ENCODE measurements around the gene ARHGAP45. TPM values are rescaled to one million over a fixed set of nuclear protein-coding genes. Genes with fewer than 3 reads are reported as not detected.
A peak's percentile ranks its signal among the peaks of the same experiment; 100 is the strongest.

The ARHGAP45 gene
- total and polyA plus RNA-seq, 4 donors: 7.4 to 38.6 (median 18.5) TPM

- intact Hi-C loops (cut with DNase I): loop anchor here in 1 of 2 donors (10.0 kb wide), 1 partner anchor 199 kb away; the partner anchor contains the start of genes MED16 and RNU6-9
- Histone ChIP-seq H3K36me3 (ENCODE audit: control insufficient read depth in 1 of 2, insufficient read depth in 2 of 2, low read length in 1 of 2) (peaks cover 2 to 4% of the 10 kb centered on the region in 2 donors), H3K4me3 (ENCODE audit: low read length in 2 of 2) (peak overlapping the region in 1 of 2 donors; percentile 82), H3K27me3 (ENCODE audit: control insufficient read depth in 1 of 2, insufficient read depth in 2 of 2, low read length in 1 of 2) (no peaks in the 10 kb centered on the region), H3K4me1 (ENCODE audit: control insufficient read depth in 1 of 2, insufficient read depth in 2 of 2, low read length in 2 of 2) (no peaks in the 10 kb centered on the region), H3K27ac (ENCODE audit: low read depth in 1 of 2, low read length in 2 of 2) (no peak overlapping the region), H3K9me3 (ENCODE audit: control insufficient read depth, low read length) (no peaks in the 10 kb centered on the region)
- no peak for DNase-seq
- whole genome bisulfite sequencing, 2 donors: 69 to 71% methylated on average over 32 of the region's 32 CpGs
- ATAC-seq (ENCODE audit: low FRiP score): no peak
These were observed 27.0 kb downstream of the ARHGAP45 start for GRCh38 chr19:1093811-1094553.

GRCh38 chr19:1094655-1094977 is 27.6 kb downstream of the ARHGAP45 start:
- 1% methylated on average over 16 to 19 of the region's 19 CpGs for WGBS, 2 donors
- intact Hi-C loops (cut with DNase I): loop anchor here in 1 of 2 donors (10.0 kb wide), 1 partner anchor 200 kb away; the partner anchor contains the start of genes MED16 and RNU6-9
- Histone ChIP-seq H3K4me1 (ENCODE audit: control insufficient read depth in 1 of 2, insufficient read depth in 2 of 2, low read length in 2 of 2) (no peaks in the 10 kb centered on the region), H3K27me3 (ENCODE audit: control insufficient read depth in 1 of 2, insufficient read depth in 2 of 2, low read length in 1 of 2) (no peaks in the 10 kb centered on the region), H3K27ac (ENCODE audit: low read depth in 1 of 2, low read length in 2 of 2) (no peak overlapping the region), H3K36me3 (ENCODE audit: control insufficient read depth in 1 of 2, insufficient read depth in 2 of 2, low read length in 1 of 2) (peaks cover 2 to 4% of the 10 kb centered on the region in 2 donors), H3K4me3 (ENCODE audit: low read length in 2 of 2) (peak overlapping the region; percentile 81 to 82), H3K9me3 (ENCODE audit: control insufficient read depth, low read length) (no peaks in the 10 kb centered on the region)
- no peak for DNase-seq
- no peak for ATAC-seq (ENCODE audit: low FRiP score)

- no peaks in the 10 kb centered on the region for H3K4me1 ChIP-seq (ENCODE audit: control insufficient read depth in 1 of 2, insufficient read depth in 2 of 2, low read length in 2 of 2)
- DNase-seq (peak; percentile 99), ATAC-seq (ENCODE audit: low FRiP score) (peak; percentile 97)
- peaks cover 2 to 4% of the 10 kb centered on the region in 2 donors for H3K36me3 ChIP-seq (ENCODE audit: control insufficient read depth in 1 of 2, insufficient read depth in 2 of 2, low read length in 1 of 2)
- intact Hi-C loops (cut with DNase I): loop anchor here (5.0 to 10.0 kb wide), 2 partner anchors 53 to 200 kb away; partner anchors contain the start of genes ABCA7 (in 2 of the 2), MED16 (in 1 of the 2) and RNU6-9 (in 1 of the 2)
- H3K27ac ChIP-seq (ENCODE audit: low read depth in 1 of 2, low read length in 2 of 2): no peak within 1 kb of the TSS
- no peaks in the 10 kb centered on the region for H3K27me3 ChIP-seq (ENCODE audit: control insufficient read depth in 1 of 2, insufficient read depth in 2 of 2, low read length in 1 of 2)
- no peaks in the 10 kb centered on the region for H3K9me3 ChIP-seq (ENCODE audit: control insufficient read depth, low read length)
- H3K4me3 ChIP-seq (ENCODE audit: low read length in 2 of 2): peak within 1 kb of the TSS; percentile 81 to 82
- WGBS, 2 donors: 0 to 1% methylated on average over 61 to 81 of the region's 81 CpGs
These were observed 28.2 kb downstream of the ARHGAP45 start, which contains the start of gene POLR2E for GRCh38 chr19:1094978-1095701. Gene POLR2E, minus strand, starts transcription at chr19:1095375. Its CDS starts 60 bp downstream, at chr19:1095315.

GRCh38 chr19:1097810-1098176 is 30.8 kb downstream of the ARHGAP45 start:
- intact Hi-C loops (cut with DNase I): loop anchor here (5.0 to 10.0 kb wide), 2 partner anchors 55 to 203 kb away; partner anchors contain the start of genes ABCA7 (in 2 of the 2), MED16 (in 1 of the 2) and RNU6-9 (in 1 of the 2)
- Histone ChIP-seq H3K27me3 (ENCODE audit: control insufficient read depth in 1 of 2, insufficient read depth in 2 of 2, low read length in 1 of 2) (no peaks in the 10 kb centered on the region), H3K4me3 (ENCODE audit: low read length in 2 of 2) (no peak overlapping the region), H3K27ac (ENCODE audit: low read depth in 1 of 2, low read length in 2 of 2) (no peak overlapping the region), H3K9me3 (ENCODE audit: control insufficient read depth, low read length) (no peaks in the 10 kb centered on the region), H3K4me1 (ENCODE audit: control insufficient read depth in 1 of 2, insufficient read depth in 2 of 2, low read length in 2 of 2) (no peaks in the 10 kb centered on the region), H3K36me3 (ENCODE audit: control insufficient read depth in 1 of 2, insufficient read depth in 2 of 2, low read length in 1 of 2) (no peaks in the 10 kb centered on the region)
- no peak for ATAC-seq (ENCODE audit: low FRiP score)
- 83 to 86% methylated on average over 7 of the region's 7 CpGs for WGBS, 2 donors
- no peak for DNase-seq

- intact Hi-C loops (cut with DNase I): loop anchor here (5.0 to 10.0 kb wide), 2 partner anchors 56 to 204 kb away; partner anchors contain the start of genes ABCA7 (in 2 of the 2), MED16 (in 1 of the 2) and RNU6-9 (in 1 of the 2)
- Histone ChIP-seq H3K4me1 (ENCODE audit: control insufficient read depth in 1 of 2, insufficient read depth in 2 of 2, low read length in 2 of 2) (no peaks in the 10 kb centered on the region), H3K4me3 (ENCODE audit: low read length in 2 of 2) (no peak overlapping the region), H3K27ac (ENCODE audit: low read depth in 1 of 2, low read length in 2 of 2) (no peak overlapping the region), H3K36me3 (ENCODE audit: control insufficient read depth in 1 of 2, insufficient read depth in 2 of 2, low read length in 1 of 2) (no peaks in the 10 kb centered on the region), H3K27me3 (ENCODE audit: control insufficient read depth in 1 of 2, insufficient read depth in 2 of 2, low read length in 1 of 2) (no peaks in the 10 kb centered on the region), H3K9me3 (ENCODE audit: control insufficient read depth, low read length) (no peaks in the 10 kb centered on the region)
- ATAC-seq (ENCODE audit: low FRiP score) (no peak), DNase-seq (peak in 1 of 2 donors; percentile 55)
- 52 to 56% methylated on average over 15 of the region's 15 CpGs for WGBS, 2 donors
These were observed 31.4 kb downstream of the ARHGAP45 start for GRCh38 chr19:1098177-1099051.

GRCh38 chr19:1101337-1101698 is 34.4 kb downstream of the ARHGAP45 start:
- no peaks in the 10 kb centered on the region for H3K27me3 ChIP-seq (ENCODE audit: control insufficient read depth in 1 of 2, insufficient read depth in 2 of 2, low read length in 1 of 2)
- no peaks in the 10 kb centered on the region for H3K36me3 ChIP-seq (ENCODE audit: control insufficient read depth in 1 of 2, insufficient read depth in 2 of 2, low read length in 1 of 2)
- no peaks in the 10 kb centered on the region for H3K4me1 ChIP-seq (ENCODE audit: control insufficient read depth in 1 of 2, insufficient read depth in 2 of 2, low read length in 2 of 2)
- intact Hi-C loops (cut with DNase I): loop anchor here in 1 of 2 donors (5.0 kb wide), 1 partner anchor 74 kb away; the partner anchor contains the start of gene CNN2
- DNase-seq (peak in 1 of 2 donors; percentile 75), ATAC-seq (ENCODE audit: low FRiP score) (no peak)
- H3K9me3 ChIP-seq (ENCODE audit: control insufficient read depth, low read length): no peaks in the 10 kb centered on the region
- H3K4me3 ChIP-seq (ENCODE audit: low read length in 2 of 2): no peak overlapping the region
- peak overlapping the region; percentile 76 to 93 for H3K27ac ChIP-seq (ENCODE audit: low read depth in 1 of 2, low read length in 2 of 2)
- WGBS, 2 donors: 12 to 14% methylated on average over 9 of the region's 9 CpGs

GRCh38 chr19:1102407-1103131 is 35.6 kb downstream of the ARHGAP45 start:
- 23 to 29% methylated on average over 17 of the region's 17 CpGs for WGBS, 2 donors
- ATAC-seq (ENCODE audit: low FRiP score) (peak; percentile 53), DNase-seq (peak in 1 of 2 donors; percentile 75)
- Histone ChIP-seq H3K4me1 (ENCODE audit: control insufficient read depth in 1 of 2, insufficient read depth in 2 of 2, low read length in 2 of 2) (no peaks in the 10 kb centered on the region), H3K4me3 (ENCODE audit: low read length in 2 of 2) (no peak overlapping the region), H3K27ac (ENCODE audit: low read depth in 1 of 2, low read length in 2 of 2) (peak overlapping the region; percentile 49 to 98), H3K9me3 (ENCODE audit: control insufficient read depth, low read length) (no peaks in the 10 kb centered on the region), H3K27me3 (ENCODE audit: control insufficient read depth in 1 of 2, insufficient read depth in 2 of 2, low read length in 1 of 2) (no peaks in the 10 kb centered on the region), H3K36me3 (ENCODE audit: control insufficient read depth in 1 of 2, insufficient read depth in 2 of 2, low read length in 1 of 2) (no peaks in the 10 kb centered on the region)
- intact Hi-C loops (cut with DNase I): loop anchor here (2.0 to 5.0 kb wide), 2 partner anchors 75 to 82 kb away; partner anchors contain the start of genes CNN2 (in 1 of the 2), RNU6-2 (in 1 of the 2) and TMEM259 (in 1 of the 2)

Measured in aorta (tissue), 5 donors.